CD4-positive, alpha-beta T cell treated with Interleukin-17A for 4 hours (primary cell): ENCODE results near the gene CCDC82.
A peak's percentile ranks its signal among the peaks of the same experiment; 100 is the strongest.
"Not testable (repeated sequence)": the region's sequence is repeated elsewhere in the genome, so short reads cannot be mapped to it uniquely, and the experiment has no call there.

Source experiments
- DNase-seq: peaks from one replicate; pipeline ENCODE4 v3.0.0-alpha.2; 2020; ENCODE audit warnings: mixed read lengths

Gene CCDC82

DNA sequence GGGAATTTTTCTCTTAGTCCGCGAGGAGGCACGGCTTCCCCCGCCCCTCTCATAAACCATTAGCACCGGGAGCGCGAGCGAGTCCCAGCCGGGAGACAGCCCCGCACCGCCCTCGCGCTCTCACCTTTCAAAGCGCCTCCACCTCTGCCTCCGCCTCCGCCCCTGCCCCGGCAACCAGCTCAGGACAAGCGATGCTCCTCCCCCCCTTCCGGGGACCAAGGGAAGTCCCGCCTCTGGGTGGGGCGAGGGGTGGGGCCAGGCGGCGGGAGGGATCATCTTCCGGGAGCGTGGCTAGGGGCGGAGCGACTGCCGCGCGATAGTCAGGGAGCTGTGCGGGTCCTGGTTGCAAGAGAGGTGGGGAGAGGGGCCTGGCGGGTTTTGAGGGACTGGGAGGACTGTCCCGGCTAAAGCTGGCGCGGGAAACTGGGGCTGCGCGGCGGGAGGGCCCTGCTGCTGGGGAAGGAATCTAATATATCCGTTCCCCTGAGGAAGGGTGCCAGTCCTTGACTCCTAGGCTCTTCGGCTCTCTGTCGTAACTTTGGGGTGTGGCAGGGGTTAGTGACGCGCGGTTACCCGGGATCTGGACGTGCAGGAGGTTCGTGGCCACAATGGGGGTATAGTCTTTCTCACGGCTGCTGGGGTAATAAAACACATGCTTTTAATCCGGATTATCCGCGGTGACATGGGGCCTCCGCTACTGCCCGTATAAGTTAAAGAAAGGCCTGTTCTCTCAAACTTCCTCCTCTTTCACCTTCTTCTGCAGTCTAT is at the start of gene CCDC82, which contains the start of gene JRKL:
CCDC82 (minus strand) TSS at position 193 of the 768 bp plus-strand sequence. CDS start 5,165 bp downstream, outside the sequence.
JRKL (plus strand) TSS at position 294 of the 768 bp plus-strand sequence. CDS start 637 bp downstream, outside the sequence.
- DNase-seq = peak; percentile 99

DNA sequence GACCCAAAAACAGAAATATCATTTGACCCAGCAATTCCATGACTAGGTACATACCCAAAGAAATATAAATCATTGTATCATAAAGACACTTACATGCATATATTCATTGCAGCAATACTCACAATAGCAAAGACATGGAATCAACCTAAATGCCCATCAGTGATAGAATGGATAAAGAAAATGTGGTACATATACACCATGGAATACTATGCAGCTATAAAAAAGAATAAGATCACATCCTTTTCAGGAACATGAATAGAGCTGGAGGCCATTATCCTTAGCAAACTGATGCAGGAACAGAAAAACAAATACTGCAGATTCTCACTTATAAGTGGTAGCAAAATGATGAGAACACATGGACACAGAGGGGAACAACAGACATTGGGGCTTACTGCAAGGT is 42.9 kb upstream of the CCDC82 start:
- DNase-seq = not testable (repeated sequence)

DNA sequence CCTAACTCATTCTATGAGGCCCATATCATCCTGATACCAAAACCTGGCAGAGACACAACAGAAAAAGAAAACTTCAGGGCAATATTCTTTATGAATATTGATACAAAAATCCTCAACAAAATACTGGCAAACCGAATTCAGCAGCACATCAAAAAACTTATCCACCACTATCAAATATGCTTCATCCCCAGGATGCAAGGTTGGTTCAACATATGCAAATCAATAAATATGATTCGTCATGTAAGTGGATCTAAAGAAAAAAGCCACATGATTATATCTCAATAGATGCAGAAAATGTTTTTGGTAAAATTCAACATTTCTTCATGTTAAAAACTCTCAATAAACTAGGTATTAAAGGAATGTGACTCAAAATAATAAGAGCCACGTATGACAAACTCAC is 41.0 kb upstream of the CCDC82 start:
- no peak for DNase-seq

DNA sequence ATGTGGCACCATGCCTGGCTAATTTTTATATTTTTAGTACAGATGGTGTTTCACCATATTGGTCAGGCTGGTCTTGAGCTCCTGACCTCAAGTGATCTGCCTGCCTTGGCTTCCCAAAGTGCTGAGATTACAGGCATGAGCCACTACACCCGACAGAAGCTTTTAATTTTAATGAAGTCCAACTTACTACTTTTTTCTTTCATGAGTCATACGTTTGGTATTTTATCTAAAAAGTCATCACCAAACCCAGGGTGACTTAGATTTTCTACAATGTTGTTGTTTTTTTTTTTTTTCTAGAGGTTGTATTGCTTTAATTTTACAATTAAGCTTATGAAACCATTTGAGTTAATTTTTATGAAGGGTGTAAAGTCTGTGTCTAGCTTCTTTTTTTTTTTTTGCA is 35.0 kb upstream of the CCDC82 start:
- DNase-seq = no peak

DNA sequence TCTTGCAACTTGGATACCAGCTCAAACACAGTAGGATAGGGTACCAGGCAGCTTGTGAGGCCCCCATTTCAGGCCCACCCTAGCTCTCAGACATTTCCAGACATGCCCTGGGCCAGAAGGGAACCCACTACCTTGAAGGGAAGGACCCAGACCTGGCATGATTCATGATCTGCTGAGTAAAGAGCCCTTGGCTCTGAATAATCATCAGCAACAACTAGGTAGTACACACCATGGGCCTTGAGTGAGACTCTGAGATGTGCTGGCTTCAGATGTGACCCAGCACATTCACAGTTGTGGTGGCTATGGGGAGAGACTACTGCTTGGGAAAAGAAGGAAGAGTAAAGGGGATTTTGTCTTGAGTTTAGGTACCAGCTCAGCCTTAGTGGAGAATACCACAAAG is 23.7 kb upstream of the CCDC82 start:
- DNase-seq = no peak

DNA sequence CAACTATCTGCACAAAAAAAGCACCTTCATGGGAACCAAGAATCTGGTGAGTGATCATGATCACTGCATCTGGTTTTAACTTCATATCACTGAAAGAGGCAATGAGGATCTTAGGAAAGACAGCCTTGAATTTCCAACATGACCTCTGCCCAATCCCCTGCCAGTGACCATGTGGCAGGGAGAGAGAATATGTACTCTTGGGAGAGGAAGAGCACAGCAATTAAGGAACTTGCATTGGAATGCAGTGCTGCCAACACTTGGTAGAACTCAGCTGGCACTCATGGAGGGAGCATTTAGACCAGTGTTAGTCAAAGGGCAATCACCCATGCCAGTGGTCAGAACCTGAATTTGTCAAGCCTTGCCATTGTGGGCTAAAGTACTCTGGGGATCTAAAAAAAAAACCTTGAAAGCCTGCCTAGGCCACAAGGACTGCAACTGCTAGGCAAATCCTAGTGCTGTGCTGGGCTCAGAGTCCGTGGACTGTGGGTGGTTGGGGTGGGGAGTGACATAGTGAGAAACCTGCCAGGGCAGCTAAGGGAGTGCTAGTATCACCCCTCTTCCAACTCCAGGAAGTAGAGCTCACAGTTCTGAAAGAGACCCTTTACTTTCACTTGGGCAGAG is 23.2 kb upstream of the CCDC82 start:
- no peak for DNase-seq

DNA sequence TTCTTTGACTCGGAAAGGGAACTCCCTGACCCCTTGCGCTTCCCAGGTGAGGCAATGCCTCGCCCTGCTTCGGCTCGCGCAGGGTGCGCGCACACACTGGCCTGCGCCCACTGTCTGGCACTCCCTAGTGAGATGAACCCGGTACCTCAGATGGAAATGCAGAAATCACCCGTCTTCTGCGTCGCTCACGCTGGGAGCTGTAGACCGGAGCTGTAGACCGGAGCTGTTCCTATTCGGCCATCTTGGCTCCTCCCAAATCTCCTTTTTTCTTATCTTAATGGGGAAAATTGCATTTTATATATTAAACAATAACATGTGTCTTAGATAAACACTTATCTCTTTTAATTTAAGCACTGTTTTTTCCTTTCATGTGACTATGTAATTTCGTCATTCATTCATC is 21.7 kb upstream of the CCDC82 start:
- not testable (repeated sequence) for DNase-seq

DNA sequence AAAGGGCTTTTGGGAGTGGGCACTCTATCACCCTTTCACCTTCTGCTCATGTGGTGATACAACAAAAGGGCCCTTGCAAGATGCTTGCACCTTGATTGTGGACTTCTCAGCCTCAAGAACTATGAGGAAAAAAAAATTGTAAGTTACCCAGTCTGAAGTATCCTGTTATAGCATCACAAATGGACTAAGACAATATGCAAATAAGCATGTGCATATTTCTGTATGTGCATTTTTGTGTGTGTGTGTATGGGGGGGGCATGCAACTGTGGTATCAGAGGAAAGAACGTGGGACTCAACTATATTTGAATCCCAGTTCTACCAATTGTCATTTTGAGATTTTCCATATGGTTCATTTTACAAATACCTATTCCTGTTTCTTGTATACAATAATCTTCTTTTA is 11.0 kb upstream of the CCDC82 start:
- no peak for DNase-seq

DNA sequence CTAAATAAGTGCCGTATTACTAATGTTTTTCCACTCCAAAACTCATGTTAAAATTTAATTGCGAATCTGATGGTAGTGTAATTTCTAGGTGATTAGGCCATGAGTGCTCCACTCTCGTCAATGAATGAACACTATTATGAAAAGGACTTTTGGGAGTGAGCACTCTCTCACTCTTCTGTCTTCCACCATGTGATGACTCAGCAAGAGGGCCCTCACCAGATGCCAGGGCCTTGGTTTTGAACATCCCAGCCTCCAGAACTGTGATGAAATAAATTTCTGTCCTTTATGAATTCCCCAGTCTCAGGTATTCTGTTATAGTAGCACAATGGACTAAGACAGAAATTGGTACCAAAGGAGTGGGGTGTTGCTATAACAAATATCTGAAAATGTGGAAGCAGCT is 8.2 kb upstream of the CCDC82 start:
- no peak for DNase-seq

DNA sequence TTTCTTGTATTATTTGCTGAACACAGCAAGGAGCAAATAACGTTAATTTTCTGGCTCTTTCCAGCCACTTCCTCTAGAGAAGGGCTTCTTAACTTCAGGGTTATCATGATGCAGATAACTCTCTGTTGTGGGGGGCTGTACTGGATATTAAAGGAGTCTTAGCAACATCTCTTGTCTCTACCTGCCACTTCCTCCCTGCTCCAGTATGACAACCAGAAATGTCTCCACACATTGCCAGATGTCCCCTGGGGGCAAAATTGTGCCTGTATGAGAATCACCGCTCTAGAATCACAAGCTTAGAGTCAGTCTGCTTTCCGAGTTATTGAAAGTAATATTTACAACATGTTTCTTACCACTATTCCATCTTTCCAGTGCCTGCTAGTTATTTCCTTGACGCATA is 6.9 kb upstream of the CCDC82 start:
- DNase-seq = no peak

DNA sequence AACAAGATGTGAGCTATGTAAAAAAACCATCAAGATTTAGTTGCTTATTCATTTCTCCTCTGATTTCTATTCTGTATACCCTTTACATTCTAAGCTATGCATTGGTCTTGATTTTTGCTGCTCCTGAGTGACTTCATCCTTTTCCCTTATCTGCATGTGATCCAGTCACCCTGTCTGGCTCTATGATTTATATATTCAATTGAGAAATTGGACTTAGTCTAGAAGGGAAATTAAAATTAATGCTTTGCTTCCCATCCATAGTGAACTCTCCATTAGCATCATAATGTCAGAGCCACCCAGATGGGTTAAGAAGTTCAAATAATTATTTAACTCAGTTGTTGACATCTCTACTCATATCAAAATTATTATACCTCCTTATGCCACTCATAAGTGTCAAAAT is 5.1 kb upstream of the CCDC82 start:
- no peak for DNase-seq

DNA sequence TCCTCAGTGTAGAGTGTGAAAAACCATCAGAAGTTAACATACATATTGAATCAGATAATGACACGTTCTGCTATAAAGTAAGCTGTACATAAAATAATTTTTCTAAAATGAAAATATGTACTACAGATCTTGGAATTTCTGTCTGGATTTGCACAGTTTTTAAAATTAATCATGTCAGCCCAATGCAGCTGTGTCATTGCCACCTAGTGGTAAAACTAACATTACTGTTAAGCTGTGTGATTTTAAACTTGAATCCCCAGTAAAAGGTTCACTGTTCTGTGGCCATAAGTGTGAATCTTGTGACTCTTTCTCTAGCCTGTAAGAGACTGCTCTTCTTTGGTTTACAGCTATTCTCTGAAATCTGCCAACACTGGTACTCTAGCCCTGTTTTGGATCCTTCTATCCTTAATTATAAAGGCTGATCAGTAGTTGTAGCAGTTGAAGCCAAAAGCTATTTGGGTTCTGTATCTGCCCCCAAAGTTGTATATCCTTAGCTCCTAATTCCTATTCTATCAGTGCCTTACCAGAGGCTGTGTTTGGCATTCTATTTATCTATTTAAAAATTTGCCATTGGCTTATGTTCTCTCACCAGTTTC is 4.1 kb upstream of the CCDC82 start:
- DNase-seq = peak; percentile 13

DNA sequence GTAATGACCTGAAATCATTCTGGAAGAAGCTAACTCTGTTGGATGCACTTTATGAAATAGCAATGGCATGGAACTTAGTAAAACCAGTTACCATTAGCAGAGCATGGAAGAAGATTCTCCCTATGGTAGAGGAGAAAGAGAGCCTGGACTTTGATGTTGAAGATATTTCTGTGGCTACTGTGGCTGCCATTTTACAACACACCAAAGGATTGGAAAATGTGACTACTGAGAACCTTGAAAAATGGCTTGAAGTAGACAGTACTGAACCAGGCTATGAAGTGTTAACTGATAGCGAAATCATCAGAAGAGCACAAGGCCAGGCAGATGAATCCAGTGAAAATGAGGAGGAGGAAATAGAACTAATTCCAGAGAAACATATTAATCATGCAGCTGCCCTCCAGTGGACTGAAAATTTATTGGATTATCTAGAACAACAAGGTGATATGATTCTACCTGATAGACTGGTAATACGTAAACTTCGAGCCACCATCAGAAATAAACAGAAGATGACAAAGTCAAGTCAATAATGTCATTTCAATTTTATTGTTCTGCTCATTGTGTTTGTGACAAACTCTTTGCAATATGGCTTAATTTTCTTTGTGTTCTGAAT is 2.1 kb upstream of the CCDC82 start:
- DNase-seq = no peak

DNA sequence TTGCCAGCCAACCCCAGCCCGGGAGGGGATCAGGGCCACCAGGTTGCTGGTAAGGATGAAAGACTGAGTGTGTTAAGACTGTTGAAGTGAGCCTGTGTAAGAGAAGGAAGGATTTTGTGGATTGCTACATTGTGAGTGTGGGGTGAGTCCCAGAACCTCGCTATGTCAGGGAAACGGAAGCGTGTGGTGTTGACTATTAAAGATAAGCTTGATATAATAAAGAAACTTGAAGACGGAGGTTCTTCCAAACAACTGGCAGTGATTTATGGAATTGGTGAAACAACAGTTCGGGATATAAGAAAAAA is 728 bp upstream of the CCDC82 start:
- DNase-seq = no peak

DNA sequence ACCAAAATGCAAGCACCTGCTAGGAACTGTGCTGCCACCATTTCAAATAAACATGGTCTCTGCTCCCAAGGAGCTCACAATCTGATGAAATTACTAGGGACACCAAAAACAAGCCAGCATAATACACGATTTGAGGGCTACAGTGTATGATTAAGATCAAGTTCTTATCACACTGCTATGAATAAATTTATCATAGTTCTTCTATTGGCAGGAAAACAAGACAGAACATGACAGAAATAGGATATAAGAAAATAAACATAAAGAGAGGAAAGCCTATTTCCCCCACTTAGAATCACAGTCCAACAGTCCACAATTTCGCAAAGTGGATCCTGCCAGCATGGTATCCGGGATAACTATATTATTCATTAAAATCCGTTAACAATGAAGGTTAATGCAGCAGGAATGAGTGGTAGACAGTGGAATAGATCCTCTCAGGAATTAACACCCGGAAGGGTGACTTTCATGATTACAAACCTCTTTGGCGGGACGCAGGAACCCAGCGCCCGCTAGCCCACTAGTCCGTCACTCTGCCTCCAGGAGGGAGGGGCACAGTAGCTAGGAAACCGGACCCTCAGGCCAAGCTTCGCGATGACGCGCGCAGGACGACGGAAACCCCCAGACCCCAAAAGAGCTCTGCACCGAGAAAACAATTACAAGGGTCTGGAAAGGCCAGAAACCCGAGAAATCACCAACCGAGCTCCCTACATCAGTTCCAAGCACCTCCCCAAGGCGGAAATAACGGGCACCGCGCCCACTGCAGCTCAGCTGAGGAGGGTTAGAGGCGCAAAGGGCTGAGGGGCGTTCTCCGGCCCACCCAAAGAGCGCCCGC is 607 bp downstream of the CCDC82 start:
- no peak for DNase-seq

DNA sequence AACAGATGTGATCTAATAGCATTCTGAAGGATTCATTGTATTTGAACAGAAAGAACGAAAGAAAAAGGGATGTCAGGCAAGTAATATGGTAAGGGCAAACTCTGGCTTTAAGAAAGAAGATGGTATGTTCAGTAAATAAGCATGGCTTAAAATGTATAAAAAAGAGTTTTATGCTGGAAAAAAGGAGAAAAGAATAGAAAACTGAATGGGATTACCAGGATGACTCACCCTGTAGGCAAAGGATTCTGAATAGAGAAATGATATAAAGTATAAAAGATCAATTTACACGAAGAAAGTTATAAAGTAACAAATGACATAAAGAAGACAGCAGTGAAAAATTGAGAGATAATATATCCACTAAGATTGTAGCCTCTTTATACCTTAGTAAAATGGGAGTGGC is 4.5 kb downstream of the CCDC82 start:
- DNase-seq = no peak

DNA sequence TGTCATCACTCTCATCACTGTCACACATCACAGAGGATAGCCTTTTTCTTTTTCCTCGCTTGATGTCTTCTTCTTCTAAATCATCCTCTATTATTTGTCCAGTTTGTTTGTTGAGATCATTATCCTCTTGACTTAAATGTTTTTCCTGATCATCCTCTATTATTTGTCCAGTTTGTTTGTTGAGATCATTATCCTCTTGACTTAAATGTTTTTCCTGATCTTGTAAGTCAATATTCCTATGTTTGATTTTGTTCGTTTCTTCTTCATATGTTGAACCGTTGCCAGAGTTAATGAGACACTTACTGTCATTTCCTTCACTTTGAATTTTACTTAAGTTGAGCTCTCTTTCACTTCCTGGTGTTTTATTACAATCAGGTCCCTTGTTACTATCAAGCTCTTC is 5.6 kb downstream of the CCDC82 start:
- no peak for DNase-seq

DNA sequence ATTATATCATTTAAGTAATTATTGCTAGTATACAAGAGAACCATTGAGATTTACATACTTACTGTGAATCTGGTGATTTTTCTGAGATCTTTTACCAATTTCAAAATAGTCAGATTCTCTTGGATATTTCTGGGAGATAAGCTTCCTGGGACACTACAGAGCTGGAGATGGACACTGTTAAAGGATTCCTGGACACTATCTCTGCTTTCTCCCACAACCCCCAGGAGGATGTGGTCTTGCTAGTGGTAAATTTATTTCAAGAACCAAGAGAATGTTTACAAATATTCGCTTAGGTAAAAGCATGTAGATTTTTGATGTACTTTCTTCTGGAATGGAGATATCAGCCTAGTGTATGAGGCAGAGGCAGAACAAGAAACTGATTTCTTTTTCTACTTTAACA is 12.9 kb downstream of the CCDC82 start:
- DNase-seq = no peak

DNA sequence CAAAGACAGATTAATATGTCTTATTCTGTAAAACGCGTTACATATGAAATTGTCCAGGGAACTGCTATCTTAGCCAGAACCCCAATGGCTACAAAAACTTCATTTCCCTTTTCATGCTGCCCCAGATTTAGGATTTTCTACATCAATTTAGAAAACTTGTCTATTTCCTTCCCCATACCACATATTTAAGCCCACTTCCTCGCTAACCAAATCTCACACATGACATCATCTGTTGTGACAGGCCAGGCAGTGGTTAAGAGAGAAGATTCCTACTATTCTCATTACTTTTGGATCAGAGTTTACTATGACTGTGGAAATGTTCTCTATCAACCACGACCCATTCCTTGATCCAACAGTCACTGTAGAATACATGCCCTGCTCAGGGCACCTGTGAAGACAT is 15.9 kb downstream of the CCDC82 start:
- DNase-seq = no peak

DNA sequence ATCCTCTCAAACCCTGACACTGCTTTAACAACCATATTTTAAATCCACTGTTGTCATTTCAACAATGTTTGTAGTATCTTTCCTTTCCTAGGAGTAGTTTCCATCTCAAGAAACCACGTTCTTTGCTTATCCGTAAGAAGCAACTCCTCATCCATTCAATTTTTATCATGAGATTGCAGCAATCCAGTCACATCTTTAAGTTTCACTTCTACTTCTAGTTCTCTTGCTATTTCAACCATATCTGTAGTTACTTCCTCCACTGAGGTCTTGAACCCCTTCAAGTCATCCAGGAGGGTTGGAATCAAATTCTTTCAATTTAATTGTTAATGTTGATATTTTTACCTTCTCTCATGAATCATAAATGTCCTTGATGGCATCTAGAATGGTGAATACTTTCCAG is 22.4 kb downstream of the CCDC82 start:
- no peak for DNase-seq

DNA sequence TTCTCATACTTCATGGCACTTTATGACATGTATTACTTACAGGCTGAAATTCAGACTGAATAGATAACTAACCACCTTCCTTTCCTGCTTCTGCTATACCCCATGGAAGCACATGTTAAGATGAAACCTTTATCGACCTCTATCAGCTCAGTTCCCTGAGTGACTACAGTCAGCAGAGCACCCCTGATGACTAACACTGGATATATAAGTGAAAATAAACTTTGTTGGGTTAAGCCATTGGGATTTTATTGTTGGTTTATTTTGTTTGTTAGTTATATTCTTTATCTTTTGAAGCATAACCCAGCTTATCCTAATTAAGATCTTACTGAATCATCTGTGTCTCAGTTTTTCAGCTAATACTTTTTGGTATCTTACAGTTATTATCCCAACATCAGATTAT is 23.7 kb downstream of the CCDC82 start:
- no peak for DNase-seq

DNA sequence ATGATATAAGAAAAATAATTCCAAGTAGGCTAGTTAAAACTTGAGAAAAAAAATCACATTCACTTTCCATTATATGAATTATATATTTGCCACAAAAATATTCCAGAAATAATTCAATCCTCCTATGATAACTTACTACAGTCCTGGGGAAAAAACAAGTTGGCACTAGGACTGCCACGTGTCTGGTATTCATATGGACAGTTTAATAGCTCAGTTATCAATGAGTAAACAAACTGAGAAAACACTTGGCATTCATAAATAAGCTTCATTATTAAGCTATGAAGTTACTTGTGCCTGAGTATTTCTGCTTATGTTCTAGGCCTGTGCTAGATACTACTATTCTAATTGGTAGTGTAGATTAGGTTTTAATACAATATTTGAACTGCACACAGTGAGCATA is 24.2 kb downstream of the CCDC82 start:
- DNase-seq = no peak

DNA sequence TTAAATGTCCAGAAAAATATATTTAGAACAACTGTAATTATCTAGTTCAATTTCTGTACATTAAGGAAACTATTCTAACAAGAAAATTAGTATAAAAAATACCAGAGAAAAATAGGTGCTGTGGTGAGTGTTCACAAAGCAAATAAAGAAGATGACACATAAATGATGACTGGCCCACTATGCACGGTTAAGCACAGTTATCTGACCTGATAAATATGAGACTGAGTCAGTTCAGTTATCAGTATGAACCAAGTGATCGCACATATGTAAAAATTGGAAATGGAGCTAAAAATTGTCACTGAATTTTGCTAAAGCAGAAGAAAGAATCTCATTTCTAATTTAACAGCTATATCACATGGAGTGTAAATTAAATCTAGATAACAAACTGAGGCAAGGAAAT is 27.9 kb downstream of the CCDC82 start:
- no peak for DNase-seq
